ENCODE results near the gene DIS3L2.
A peak's percentile ranks its signal among the peaks of the same experiment; 100 is the strongest.

The DIS3L2 gene

DNA sequence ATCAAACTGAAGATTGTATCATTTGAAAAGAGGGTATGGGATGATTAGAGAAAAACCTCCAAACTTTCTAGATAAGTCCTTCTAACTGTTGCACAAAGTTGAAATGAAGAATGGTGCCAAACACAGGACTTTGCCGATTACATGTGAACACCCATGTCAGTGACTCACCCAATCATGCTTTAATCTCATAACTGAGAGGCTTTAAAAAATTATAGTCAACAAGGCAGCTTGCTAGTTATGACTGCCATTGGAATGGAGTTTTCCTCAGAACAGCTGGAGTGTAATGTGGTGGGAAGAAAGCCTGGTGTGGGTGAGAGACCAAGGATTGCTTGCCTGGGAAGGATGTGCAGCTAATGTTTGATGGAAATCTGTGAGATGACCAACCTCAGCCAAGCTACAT, 318.8 kb downstream of the DIS3L2 start:
- H3K4me3 ChIP-seq (ENCODE audit: low read depth, low read length): no peak overlapping the region
- no peak for DNase-seq
- H3K27ac ChIP-seq: no peak overlapping the region
- no peaks in the 10 kb centered on the region for H3K27me3 ChIP-seq (ENCODE audit: insufficient read depth, low read depth, severe bottlenecking)
- no peaks in the 10 kb centered on the region for H3K9me3 ChIP-seq (ENCODE audit: severe bottlenecking)
- TF ChIP-seq, protein P1, sequence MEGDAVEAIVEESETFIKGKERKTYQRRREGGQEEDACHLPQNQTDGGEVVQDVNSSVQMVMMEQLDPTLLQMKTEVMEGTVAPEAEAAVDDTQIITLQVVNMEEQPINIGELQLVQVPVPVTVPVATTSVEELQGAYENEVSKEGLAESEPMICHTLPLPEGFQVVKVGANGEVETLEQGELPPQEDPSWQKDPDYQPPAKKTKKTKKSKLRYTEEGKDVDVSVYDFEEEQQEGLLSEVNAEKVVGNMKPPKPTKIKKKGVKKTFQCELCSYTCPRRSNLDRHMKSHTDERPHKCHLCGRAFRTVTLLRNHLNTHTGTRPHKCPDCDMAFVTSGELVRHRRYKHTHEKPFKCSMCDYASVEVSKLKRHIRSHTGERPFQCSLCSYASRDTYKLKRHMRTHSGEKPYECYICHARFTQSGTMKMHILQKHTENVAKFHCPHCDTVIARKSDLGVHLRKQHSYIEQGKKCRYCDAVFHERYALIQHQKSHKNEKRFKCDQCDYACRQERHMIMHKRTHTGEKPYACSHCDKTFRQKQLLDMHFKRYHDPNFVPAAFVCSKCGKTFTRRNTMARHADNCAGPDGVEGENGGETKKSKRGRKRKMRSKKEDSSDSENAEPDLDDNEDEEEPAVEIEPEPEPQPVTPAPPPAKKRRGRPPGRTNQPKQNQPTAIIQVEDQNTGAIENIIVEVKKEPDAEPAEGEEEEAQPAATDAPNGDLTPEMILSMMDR (IDR thresholded peaks at IDR 0.05; ENCODE audit: low read depth, low read length): no peak
- H3K36me3 ChIP-seq: no peaks in the 10 kb centered on the region

DNA sequence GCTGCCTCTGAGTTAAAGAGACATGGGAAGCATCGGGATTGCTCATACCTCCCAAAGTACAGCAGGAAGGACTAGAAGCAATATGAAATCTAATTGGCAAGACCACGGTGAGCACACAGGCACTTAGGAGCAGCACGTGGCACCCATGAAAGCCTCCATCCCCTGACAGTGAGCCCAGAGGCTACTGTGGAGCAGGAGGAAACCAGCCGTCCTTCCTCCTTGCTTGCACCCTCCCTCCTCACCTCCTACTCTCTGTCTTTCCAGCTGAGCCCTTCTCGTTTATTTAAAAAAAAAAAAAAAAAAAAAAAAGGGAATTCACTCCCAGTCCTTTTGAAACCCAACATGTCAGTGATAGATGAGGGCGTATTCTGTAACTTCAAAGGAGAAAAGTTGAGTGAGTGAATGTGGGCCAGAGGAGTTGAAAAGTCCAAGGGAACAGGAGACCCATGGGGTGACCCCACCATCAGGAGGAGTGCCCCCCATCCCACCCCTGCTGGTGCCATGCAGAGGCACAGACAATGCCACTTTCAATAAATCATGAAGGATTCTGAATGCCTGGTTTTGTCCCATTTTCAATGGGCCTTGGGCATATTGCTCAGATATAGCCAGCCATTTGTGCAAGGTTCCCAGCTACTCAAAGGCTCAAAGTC, 320.5 kb downstream of the DIS3L2 start:
- DNase-seq: no peak
- Histone ChIP-seq H3K27me3 (ENCODE audit: insufficient read depth, low read depth, severe bottlenecking) (no peaks in the 10 kb centered on the region), H3K36me3 (no peaks in the 10 kb centered on the region)

DNA sequence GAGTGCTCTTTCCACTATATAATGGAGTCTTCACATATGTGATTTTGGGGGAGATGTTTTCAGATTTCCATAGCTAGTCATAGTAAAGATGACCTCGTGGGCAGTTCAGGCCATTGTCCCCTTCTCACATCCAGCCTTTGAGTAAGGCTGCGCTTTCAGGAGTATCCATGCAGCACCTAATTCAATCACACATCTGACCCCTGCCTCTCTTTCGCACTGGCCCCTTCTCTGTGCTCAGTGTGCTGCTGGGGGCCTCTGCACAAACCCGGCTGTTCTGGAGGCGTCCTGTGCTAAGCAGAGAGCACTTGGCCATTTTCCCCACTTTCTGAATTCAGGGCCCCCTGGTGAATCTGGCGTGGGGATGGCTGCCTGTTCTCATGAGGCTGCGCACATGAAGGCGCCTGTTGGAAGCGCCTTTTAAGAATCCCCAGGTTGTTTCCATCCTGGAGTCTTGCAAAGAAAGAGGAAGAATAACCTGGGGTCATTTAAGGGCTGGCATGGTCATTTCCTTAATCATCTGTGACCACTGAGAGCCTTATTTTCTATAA, 321.1 kb downstream of the DIS3L2 start:
- TF ChIP-seq, protein P1 (IDR thresholded peaks at IDR 0.05; ENCODE audit: low read depth, low read length): no peak
- no peak overlapping the region for H3K27ac ChIP-seq

More for the DNA sequence above, 320.5 kb downstream of the DIS3L2 start:
- Histone ChIP-seq H3K27ac (no peak overlapping the region), H3K4me3 (ENCODE audit: low read depth, low read length) (no peak overlapping the region), H3K9me3 (ENCODE audit: severe bottlenecking) (no peaks in the 10 kb centered on the region)
- TF ChIP-seq, protein P1 (IDR thresholded peaks at IDR 0.05; ENCODE audit: low read depth, low read length): no peak

DNA sequence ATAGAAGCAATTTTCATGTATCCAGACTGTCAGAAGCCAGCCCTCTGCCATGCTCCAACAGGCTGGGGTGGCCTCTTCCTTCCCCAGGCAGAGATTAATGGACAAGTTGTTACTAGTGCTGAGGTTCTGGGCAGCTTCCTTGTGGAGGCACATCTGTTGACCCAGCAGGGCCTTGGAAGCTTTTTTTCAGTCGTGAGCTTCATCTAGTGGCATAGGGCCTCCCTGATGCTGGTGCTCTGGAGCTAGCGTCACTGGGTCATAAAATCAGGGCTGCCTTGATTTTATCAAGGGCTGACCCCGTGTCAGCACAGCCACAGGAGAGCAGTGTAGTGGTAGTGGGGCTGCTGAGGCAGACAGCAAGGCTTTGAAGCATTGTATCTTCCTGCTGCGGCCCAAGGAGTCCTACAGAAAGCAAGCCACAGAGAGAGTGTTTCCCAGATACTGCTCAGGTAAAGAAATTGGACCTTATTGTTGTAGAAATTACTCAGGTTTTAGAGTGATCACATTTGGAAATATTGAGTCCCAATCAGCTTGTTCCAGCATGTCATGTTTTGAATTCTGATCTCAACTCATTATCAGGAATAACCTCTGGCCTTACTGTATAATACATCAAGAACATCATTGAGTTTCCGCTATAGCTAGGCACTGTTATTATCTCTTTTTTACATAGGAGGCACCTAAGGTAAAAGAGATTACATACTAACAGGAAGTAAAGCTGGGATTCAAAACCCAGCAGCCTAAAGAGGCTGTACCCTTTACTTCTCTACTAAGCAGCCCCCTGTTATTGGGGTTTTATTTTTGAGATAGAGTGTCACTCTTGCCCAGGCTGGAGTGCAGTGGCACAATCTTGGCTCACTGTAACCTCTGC, 324.7 kb downstream of the DIS3L2 start:
- no peaks in the 10 kb centered on the region for H3K36me3 ChIP-seq
- no peak overlapping the region for H3K4me3 ChIP-seq (ENCODE audit: low read depth, low read length)
- no peak overlapping the region for H3K27ac ChIP-seq
- no peaks in the 10 kb centered on the region for H3K27me3 ChIP-seq (ENCODE audit: insufficient read depth, low read depth, severe bottlenecking)
- peak; percentile 29 for DNase-seq
- TF ChIP-seq, protein P1 (IDR thresholded peaks at IDR 0.05; ENCODE audit: low read depth, low read length): no peak
- H3K9me3 ChIP-seq (ENCODE audit: severe bottlenecking): no peaks in the 10 kb centered on the region

More for the DNA sequence above, 321.1 kb downstream of the DIS3L2 start:
- Histone ChIP-seq H3K4me3 (ENCODE audit: low read depth, low read length) (no peak overlapping the region), H3K27me3 (ENCODE audit: insufficient read depth, low read depth, severe bottlenecking) (no peaks in the 10 kb centered on the region), H3K36me3 (no peaks in the 10 kb centered on the region), H3K9me3 (ENCODE audit: severe bottlenecking) (no peaks in the 10 kb centered on the region)
- DNase-seq: no peak

DNA sequence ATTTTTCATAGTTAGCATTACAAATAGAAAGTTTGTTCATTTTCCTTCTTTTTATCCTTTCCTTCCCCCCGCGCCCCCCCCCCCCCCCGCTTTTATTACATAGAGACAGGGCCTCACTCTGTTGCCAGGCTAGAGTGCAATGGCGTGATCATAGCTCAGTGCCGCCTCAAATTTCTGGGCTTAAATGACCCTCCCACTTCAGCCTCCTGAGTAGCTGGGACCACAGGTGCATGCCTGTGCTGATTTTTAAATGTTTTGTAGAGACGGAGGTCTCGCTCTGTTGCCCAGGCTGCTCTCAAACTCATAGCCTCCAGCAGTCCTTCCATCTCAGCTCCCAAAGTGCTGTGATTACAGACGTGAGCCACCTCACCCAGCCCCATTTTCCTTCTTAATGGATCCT, 325.8 kb downstream of the DIS3L2 start:
- Histone ChIP-seq H3K9me3 (ENCODE audit: severe bottlenecking) (no peaks in the 10 kb centered on the region), H3K36me3 (no peaks in the 10 kb centered on the region), H3K27ac (no peak overlapping the region), H3K4me3 (ENCODE audit: low read depth, low read length) (no peak overlapping the region), H3K27me3 (ENCODE audit: insufficient read depth, low read depth, severe bottlenecking) (no peaks in the 10 kb centered on the region)
- DNase-seq: no peak
- TF ChIP-seq, protein P1 (IDR thresholded peaks at IDR 0.05; ENCODE audit: low read depth, low read length): no peak

Measured in WERI-Rb-1 (cell line).